ENCODE results near the gene VAV3. TPM values are rescaled to one million over a fixed set of nuclear protein-coding genes. Genes with fewer than 3 reads are reported as not detected.

VAV3 gene
- total and polyA plus RNA-seq, 2 donors (not counting 1 experiment from before 2014, with no cell fraction given): not detected

GRCh38 chr1:107863342-107863741 lies 101.6 kb downstream of the VAV3 start:
- Histone ChIP-seq H3K4me1 (ENCODE audit: control insufficient read depth, extremely low read depth, insufficient read depth, low read length) (no peaks in the 10 kb centered on the region), H3K9me3 (ENCODE audit: control insufficient read depth, insufficient read depth, low read depth, low read length) (no peaks in the 10 kb centered on the region), H3K79me2 (ENCODE audit: control insufficient read depth, insufficient read depth, low read length) (no peaks in the 10 kb centered on the region), H3K27me3 (ENCODE audit: control insufficient read depth, insufficient read depth, low read length) (peaks cover 7% of the 10 kb centered on the region), H3K36me3 (ENCODE audit: control insufficient read depth, insufficient read depth, low read length) (no peaks in the 10 kb centered on the region), H3K9ac (ENCODE audit: insufficient read depth, low read length) (no peak overlapping the region), H3K4me3 (replicated peaks in 1 of 4; ENCODE audit: control extremely low read depth in 1 of 4, insufficient read depth in 1 of 4, low read depth in 3 of 4, low read length in 4 of 4) (no peak overlapping the region), H3K27ac (ENCODE audit: insufficient read depth, low read length) (no peak overlapping the region), H2AFZ (ENCODE audit: low read length) (no peak overlapping the region), H3K4me2 (ENCODE audit: extremely low read depth, insufficient read depth, low read length) (no peak overlapping the region), H4K20me1 (ENCODE audit: control insufficient read depth, extremely low read depth, insufficient read depth, low read length) (no peaks in the 10 kb centered on the region)
- no peak for DNase-seq (ENCODE audit: low read depth in 2 of 2)
- TF ChIP-seq EZH2 (IDR thresholded peaks at IDR 0.05; ENCODE audit: low read length, missing control alignments) (no peak), CTCF (conservative IDR thresholded peaks at IDR 0.05 in 1 of 2, IDR thresholded peaks at IDR 0.05 in 1 of 2; ENCODE audit: low read depth in 1 of 2, low read length in 2 of 2) (no peak)

- peaks cover 4% of the 10 kb centered on the region for H3K27me3 ChIP-seq (ENCODE audit: control insufficient read depth, insufficient read depth, low read length)
- no peak overlapping the region for H3K9ac ChIP-seq (ENCODE audit: insufficient read depth, low read length)
- no peaks in the 10 kb centered on the region for H4K20me1 ChIP-seq (ENCODE audit: control insufficient read depth, extremely low read depth, insufficient read depth, low read length)
- H3K4me3 ChIP-seq (replicated peaks in 1 of 4; ENCODE audit: control extremely low read depth in 1 of 4, insufficient read depth in 1 of 4, low read depth in 3 of 4, low read length in 4 of 4): no peak overlapping the region
- no peak overlapping the region for H3K27ac ChIP-seq (ENCODE audit: insufficient read depth, low read length)
- TF ChIP-seq CTCF (conservative IDR thresholded peaks at IDR 0.05 in 1 of 2, IDR thresholded peaks at IDR 0.05 in 1 of 2; ENCODE audit: low read depth in 1 of 2, low read length in 2 of 2): no peak
- TF ChIP-seq EZH2 (IDR thresholded peaks at IDR 0.05; ENCODE audit: low read length, missing control alignments): no peak
- H3K36me3 ChIP-seq (ENCODE audit: control insufficient read depth, insufficient read depth, low read length): no peaks in the 10 kb centered on the region
- H3K9me3 ChIP-seq (ENCODE audit: control insufficient read depth, insufficient read depth, low read depth, low read length): no peaks in the 10 kb centered on the region
- no peaks in the 10 kb centered on the region for H3K79me2 ChIP-seq (ENCODE audit: control insufficient read depth, insufficient read depth, low read length)
- H3K4me2 ChIP-seq (ENCODE audit: extremely low read depth, insufficient read depth, low read length): no peak overlapping the region
- DNase-seq (ENCODE audit: low read depth in 2 of 2): no peak
- no peaks in the 10 kb centered on the region for H3K4me1 ChIP-seq (ENCODE audit: control insufficient read depth, extremely low read depth, insufficient read depth, low read length)
- H2AFZ ChIP-seq (ENCODE audit: low read length): no peak overlapping the region
Measured at GRCh38 chr1:107862064-107862463, 102.9 kb downstream of the VAV3 start.

GRCh38 chr1:107858323-107858722 lies 106.7 kb downstream of the VAV3 start:
- TF ChIP-seq EZH2 (IDR thresholded peaks at IDR 0.05; ENCODE audit: low read length, missing control alignments): no peak
- TF ChIP-seq CTCF (conservative IDR thresholded peaks at IDR 0.05 in 1 of 2, IDR thresholded peaks at IDR 0.05 in 1 of 2; ENCODE audit: low read depth in 1 of 2, low read length in 2 of 2): no peak
- no peak overlapping the region for H3K4me2 ChIP-seq (ENCODE audit: extremely low read depth, insufficient read depth, low read length)
- no peaks in the 10 kb centered on the region for H3K4me1 ChIP-seq (ENCODE audit: control insufficient read depth, extremely low read depth, insufficient read depth, low read length)
- H4K20me1 ChIP-seq (ENCODE audit: control insufficient read depth, extremely low read depth, insufficient read depth, low read length): no peaks in the 10 kb centered on the region
- H3K9ac ChIP-seq (ENCODE audit: insufficient read depth, low read length): no peak overlapping the region
- H3K36me3 ChIP-seq (ENCODE audit: control insufficient read depth, insufficient read depth, low read length): no peaks in the 10 kb centered on the region
- no peak overlapping the region for H3K4me3 ChIP-seq (replicated peaks in 1 of 4; ENCODE audit: control extremely low read depth in 1 of 4, insufficient read depth in 1 of 4, low read depth in 3 of 4, low read length in 4 of 4)
- DNase-seq (ENCODE audit: low read depth in 2 of 2): no peak
- no peaks in the 10 kb centered on the region for H3K79me2 ChIP-seq (ENCODE audit: control insufficient read depth, insufficient read depth, low read length)
- no peaks in the 10 kb centered on the region for H3K9me3 ChIP-seq (ENCODE audit: control insufficient read depth, insufficient read depth, low read depth, low read length)
- H3K27ac ChIP-seq (ENCODE audit: insufficient read depth, low read length): no peak overlapping the region
- H2AFZ ChIP-seq (ENCODE audit: low read length): no peak overlapping the region
- no peaks in the 10 kb centered on the region for H3K27me3 ChIP-seq (ENCODE audit: control insufficient read depth, insufficient read depth, low read length)

Measured in fibroblast of lung (primary cell).